GM19043 (cell line): ENCODE results near the gene PLLP.

Experiments
- ATAC-seq: cut with Tn5 transposase; IDR thresholded peaks from one replicate; pipeline ENCODE4 v1.9.1; 2021; ENCODE audit warnings: low read depth; ENCODE audit not compliant: unreplicated experiment

Gene PLLP, protein sequence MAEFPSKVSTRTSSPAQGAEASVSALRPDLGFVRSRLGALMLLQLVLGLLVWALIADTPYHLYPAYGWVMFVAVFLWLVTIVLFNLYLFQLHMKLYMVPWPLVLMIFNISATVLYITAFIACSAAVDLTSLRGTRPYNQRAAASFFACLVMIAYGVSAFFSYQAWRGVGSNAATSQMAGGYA

DNA sequence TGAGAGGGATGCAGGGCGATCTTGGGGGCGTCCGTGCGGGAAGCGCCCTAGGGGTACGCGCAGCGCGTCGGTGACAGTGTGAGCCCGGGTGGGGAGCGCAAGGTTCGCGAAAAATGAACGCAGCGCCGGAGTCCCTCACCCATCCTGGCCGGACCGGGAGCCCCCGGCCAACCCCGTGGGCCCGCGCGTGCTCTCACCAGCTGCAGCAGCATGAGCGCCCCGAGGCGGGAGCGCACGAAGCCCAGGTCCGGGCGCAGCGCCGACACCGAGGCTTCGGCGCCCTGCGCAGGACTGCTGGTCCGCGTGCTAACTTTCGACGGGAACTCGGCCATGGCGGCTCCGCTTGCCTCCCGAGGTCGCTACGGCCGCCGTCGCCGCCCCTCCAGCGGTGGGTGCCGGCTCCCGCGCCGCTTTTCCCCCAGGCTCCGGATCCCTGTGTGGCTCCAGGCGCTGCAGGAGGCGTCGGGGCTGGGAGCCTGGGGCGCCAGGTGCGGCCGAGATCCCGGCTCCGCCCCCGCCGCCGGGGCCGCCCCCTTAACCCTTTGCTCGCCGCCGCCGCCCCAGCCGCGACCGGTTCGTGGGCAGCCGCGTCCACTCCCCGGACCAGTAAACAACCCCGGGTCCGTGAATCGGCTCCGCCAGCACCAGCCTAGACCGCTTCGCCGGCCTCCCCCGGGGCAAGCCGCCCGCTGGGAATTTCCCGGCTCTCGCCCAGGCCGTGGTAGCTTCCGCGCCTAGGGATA, at the start of gene PLLP:
PLLP (minus strand) TSS at position 464 of the 743 bp plus-strand sequence; CDS start at position 332, 132 bp downstream.
- ATAC-seq = no peak

DNA sequence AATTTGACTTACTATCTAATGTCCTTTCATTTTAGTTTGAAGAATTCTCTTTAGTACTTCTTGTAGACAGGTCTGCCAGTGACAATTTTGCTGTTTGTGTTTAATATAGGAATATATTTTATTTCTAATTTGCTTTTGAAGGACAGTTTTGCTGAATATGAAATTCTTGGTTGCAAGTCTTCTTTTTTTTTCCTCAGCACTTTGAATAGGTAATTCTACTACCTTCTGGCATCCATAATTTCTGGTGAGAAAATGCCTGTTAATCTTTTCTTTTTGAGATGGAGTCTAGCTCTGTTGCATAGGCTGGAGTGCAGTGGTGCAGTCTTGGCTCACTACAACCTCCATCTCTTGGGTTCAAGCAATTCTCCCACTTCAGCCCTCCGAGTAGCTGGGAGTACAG, 48.9 kb upstream of the PLLP start:
- no peak for ATAC-seq

DNA sequence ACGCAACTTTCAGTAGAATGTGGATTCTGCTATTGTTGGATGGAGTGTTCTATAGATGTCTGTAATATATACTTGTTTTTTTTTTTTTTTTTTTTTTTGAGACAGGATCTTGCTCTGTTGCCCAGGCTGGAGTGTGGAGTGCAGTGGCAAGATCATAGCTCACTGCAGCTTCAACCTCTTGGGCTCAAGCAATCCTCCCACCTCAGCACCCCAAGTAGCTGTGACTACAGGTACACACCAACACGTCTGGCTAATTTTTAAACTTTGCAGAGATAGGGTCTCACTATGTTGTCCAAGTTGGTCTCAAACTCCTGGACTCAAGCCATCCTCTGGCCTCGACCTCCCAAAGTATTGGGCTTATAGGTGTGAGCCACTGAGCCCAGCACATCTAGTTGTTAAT, 46.9 kb upstream of the PLLP start:
- ATAC-seq = no peak

DNA sequence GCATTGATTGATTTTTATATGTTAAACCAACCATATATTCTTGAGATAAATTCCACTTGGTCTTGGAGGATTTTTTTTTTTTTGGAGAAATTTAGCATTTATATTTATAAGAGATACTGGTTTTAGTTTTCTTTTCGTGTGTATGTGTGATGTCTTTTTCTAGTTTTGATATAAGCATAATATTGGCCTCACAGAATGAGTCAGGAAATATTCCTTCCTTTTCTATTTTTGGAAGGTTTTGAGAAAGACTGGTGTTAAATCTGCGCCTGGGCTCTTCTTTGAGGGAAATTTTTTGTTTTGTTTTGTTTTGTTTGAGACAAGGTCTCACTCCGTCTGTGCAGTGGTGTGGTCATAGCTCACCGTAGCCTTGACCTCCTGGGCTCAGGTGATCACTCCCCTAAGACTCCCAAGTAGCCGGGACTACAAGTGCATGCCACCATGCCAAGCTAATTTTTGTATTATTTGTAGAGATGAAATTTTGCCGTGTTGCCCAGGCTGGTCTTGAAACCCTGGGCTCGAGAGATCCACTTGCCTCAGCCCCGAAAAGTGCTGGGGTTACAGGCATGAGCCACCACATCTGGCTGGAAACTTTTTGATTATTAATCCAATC, 45.4 kb upstream of the PLLP start:
- no peak for ATAC-seq

DNA sequence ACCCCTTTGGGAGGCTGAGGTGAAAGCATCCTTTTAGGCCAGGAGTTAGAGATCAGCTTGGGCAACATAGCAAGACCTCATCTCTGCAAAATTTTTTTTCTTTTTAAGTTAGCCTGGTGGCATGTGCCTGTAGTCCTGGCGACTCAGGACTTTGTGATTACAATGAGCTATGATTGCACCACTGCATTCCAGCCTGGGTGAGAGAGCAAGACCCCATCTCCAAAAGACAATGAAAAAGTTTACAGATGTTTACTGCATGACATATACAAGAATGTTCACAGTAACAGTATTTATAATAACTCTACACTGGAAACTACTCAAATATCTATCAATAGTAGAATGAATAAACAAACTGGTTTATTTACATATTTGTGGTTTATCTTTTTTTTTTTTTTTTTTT, 41.0 kb upstream of the PLLP start:
- ATAC-seq = no peak

DNA sequence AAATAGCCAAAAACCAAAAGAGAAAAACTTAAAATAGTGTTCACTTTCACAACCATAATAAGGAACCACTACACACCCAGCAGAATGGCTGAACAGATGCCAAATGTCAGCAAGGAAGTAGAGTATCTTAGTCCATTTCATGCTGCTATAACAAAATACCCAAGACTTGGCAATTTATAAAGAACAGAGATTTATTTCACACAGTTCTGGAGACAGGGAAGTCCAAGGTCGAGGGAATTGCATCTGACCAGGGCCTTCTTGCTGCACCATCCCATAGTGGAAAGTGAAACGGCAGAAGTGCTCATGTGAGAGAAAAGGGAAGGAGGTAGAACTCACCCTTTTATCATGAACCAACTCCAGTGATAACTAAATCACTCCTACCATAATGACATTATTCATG, 40.3 kb upstream of the PLLP start:
- ATAC-seq = no peak

DNA sequence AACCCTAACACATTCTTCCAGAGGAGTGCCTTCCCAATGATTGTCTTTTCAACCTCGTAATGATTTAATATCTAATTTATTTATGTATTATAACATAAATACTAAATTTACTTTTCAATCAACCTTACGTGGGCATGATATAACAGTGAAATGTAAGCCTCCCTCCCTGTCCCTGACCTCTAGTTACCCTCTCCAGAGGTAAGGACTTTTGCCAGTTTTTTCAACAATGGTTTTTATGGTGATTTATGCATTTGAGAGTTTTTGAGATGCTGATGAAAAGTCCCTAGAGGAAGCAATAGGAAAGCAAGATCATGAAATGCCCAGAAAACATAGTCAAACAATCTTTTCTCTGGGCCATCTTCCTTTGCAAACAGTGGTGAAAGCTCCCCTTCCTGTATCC, 35.2 kb upstream of the PLLP start:
- no peak for ATAC-seq

DNA sequence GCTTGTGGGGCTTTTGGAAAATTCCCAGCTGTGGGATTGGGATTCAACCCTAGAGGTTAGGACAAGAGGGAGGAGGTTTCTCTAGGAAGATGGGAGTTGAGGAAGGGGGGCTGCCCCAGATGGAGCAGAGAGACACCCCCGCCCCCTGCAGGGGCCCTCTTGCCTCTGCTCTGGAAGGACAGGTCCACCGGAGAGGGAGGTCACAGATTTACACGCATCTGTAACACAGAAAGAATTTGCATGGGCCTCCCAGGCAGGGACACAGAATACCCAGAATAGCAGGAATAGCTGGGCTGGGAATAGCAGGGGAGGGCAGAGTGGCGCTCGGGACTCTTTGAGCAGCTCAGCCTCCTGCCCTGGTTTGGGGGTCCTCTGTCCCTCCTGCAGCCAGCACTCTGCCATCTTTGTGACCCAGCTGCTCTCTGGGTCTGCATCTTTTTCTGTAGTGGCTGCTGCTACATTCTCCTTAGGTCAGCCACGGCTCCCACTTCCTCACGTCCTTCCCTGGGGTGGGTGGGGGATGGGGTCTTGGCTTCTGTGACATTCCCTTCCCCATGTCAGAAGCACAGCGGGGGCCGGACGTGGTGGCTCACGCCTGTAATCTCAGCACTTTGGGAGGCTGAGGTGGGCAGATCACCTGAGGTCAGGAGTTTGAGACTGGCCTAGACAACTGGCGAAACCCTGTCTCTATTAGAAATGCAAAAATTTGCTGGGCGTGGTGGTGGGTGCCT, 33.9 kb upstream of the PLLP start:
- ATAC-seq = no peak

DNA sequence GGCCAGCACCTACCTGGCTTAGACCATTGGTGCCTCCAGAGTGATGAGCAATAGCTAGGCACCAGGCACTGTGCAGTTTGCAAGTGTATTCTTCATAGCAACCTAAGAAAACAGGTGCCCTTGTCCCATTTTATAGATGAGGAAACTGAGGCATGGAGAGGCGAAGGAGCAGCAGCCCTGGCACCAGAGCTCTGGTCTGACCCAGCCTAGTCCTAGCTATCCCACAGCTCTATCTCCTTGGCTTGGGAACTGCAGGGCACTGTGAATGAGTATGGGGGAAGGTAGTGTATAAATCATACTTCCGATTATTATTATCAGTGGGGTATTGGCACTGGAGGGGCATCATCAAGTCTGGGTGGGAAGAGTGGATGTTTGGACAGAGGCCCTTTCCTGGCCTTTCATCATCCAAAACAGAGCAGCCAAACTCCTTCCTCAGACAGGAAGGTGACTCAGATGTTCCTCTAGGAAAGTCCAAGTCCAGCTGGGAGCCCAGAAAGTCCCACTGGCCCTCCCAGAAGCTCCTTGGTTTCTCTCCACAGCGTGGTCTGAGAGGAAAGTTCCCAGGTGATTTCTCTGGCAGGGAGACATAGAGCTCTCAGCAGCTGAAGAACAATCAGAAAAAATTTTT, 32.0 kb upstream of the PLLP start:
- ATAC-seq = no peak

DNA sequence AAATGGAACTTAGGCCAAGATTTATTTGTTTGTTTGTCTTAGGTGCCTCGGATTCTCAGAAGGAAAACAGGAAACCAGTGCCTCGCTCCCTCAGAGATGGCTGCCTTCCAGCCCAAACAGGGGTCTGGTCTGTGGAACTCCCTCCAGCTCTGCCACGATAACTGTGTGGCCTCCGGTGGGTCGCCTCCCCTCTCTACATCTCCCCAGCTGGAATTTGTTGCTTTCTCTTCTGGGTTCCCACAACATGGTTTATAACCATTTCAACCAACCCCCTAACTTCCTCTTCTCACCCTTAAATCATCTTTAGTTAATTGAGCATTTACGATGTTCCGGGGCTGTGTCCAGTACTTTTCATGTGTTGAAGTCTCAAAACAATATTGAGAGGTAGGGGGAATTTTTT, 30.9 kb upstream of the PLLP start:
- no peak for ATAC-seq

DNA sequence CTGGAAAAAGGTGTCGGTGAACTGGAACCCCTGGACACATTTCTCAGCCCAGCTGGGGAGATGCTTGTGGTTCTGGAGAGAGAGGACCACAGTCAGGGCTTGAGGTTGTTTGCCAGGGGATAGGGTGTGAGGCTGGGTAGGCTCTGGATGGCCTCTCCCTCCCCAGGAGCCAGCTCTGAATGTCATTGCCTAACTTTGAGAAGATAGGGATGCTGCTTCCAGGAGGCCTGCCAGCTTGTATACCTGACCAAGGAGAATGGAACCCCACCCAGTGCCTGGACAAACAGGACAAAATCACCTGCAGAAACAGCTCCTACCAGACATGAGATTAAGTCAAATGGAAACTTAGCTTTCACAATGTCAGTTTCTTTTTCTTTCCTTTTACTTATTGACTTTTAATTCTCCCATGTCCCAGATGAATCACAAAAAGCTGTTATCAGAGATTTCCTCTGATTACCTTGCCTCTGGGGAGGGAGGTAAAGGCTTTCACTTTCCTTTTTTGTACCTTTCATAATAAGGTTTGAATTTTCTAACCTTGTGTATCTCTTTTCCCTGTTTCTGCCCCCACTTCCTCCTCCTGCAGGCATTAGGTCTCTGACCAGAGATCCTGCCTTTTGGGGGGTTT, 29.8 kb upstream of the PLLP start:
- no peak for ATAC-seq

DNA sequence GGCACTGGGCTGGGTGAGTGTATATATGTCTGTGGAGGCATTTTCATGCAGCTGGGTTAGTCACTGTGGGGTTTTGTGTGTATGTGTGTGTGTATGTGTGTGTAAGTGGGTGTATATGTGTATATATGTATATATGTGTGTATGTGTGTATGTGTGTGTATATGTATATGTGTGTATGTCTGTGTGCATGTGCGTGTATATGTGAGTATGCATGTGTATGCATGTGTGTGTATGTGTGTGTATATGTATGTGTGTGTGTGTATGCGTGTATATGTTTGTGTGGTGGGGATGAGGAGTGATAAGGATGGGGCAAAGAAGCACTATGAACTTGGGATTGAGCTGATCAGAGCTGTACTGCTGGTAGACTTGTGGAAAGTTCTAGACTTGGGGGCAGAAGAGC, 29.0 kb upstream of the PLLP start:
- no peak for ATAC-seq

DNA sequence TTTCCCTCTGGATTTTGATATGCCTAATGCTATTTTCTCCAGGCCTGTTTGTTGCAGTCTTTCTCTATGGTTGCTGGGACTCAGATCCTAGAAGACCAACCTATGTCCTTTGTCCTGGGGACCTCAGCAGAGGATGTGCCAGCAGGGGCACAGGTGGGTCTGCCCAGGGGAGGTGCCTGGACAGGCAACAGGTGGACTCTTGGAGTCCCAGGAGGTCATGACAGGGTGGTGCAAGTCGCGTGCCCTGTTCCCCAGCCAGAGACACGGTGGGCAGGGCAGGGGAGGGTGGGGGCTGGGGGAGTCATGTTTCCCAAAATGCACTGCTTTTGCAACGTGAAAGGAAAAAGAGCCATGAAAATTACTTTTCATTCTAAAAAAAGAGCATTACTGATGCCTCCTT, 26.3 kb upstream of the PLLP start:
- ATAC-seq = no peak

DNA sequence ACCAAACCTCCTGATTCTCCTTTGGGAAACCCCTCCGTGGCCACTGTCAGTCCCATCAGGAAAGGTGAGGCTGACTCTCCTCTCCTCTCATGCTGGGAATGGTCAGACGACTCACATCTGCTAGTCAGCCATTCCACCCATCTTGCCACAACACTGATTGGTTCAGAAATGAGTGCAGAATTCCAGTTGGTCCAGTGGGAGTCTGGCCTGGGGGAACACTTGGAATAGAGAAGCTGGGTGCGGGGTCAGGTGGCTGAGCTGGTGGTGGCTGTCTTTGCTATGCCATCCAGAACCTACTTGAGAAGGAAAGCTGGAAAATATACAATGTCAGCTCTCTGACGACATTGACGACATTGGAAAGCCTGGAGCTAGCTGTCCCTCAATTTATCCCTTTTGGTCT, 23.6 kb upstream of the PLLP start:
- no peak for ATAC-seq

DNA sequence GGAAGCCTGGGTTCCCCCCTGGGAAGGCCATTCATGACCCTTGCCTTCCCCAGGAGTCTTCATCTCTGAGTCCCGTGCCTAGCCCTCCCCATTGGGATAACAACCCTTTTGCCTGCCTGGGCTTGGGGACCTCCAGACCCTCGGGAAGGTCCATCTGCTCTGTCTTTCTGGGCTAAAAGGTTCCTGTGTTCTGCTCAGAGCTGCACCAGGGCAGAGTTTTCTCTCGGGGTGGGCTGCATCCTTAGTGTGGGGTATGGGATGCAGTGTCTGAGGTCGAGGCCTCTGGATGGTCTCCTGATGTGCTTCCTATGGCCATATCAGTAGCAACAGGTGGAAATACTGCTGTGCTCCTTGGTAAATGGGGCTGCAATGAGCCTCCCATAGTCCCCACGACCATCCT, 22.9 kb upstream of the PLLP start:
- ATAC-seq = no peak

DNA sequence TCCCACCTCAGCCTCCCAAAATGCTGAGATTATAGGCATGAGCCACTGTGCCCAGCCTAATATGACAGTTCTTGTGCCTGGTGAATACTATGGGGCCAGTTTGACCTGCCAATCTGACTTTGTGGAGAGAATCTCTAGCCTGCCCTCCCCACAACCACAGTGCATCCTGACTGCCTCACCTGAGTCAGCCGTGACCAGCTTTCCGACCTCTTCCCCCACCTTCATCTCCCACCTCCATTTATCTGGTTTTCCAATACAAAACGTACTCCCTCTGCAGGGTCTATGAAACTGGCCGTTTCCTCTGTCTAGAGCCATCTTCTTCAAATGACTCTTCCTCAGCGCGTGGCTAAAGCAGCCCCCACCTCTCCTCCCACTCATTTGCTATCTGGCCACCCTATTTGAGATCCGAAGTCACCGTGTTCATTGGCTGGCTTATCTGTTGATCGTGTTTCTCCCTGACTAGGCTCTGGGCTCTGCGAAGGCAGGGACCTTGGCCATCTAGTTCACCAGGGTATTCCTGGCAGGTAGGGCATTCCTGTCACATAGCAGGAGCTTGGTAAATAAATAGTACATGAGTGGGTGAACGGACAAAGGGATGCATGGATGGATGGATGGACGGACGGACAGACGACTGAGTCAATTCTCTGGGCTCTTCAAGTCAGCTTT, 22.3 kb upstream of the PLLP start:
- ATAC-seq = no peak

DNA sequence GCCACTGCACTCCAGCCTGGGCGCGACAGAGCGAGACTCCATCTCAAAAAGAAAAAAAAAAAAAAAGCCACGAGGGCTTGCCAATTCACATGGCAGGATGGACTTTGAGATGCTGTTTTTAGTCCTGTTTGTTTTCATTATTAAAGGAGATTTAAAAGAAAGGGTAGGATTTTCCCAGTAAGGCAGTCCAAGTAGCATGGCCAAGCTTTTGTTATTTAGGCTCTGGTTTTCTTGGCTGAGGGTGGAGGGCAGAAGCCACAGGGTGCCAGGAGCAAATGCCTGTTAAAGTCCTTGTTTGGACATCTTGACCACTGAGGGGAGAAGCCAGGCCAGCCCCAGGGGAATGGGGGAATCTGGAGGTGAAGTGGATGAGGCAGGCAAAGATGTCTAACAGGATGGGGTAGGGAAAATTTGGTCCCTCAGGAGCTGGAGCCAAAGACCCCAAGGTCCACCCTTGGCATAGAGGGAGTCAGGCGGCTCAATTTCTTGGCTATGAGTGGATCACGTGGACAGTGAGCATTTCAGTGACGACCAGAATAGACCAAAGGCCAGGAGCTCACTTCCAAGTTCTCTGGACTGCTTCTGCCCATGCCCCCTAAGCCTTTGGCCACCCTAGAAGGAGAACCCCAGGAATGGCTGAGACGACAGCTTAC, 20.8 kb upstream of the PLLP start:
- no peak for ATAC-seq

DNA sequence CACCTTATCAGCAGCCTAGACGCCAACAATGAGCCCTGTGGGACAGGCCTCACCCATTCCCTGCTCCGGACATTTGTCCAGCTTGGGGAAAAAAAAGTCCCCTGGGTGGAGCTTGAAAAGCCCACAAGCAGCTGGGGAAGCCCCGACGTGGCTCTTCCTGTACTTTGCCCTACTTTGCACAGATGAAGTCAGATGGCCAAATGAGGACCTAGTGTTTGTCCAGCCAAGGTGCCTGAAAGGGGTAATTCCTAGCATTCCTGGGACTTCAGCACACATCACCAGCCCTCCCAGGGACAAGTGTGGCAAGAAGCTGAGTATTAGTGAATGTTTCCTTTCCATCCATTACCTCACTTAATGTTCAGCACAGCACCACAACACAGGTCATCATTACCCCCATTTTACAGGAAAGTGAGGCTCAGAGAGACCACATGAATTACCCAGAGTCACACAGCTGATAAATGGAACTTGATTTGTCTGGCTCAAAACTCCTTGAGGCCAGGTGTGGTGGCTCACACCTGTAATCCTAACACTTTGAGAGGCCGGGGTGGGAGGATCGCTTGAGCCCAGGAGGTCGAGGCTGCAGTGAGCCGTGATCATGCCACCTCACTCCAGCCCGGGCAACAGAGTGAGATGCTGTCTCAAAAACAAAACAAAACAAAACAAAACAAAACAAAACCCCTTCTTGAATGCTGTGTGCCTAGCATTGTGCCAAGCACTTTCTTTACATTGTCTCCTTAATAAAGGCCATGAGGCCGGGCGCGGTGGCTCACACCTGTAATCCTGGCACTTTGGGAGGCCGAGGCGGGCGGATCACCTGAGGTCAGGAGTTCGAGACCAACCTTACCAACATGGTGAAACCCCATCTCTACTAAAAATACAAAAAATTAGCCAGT, 19.9 kb upstream of the PLLP start:
- no peak for ATAC-seq

DNA sequence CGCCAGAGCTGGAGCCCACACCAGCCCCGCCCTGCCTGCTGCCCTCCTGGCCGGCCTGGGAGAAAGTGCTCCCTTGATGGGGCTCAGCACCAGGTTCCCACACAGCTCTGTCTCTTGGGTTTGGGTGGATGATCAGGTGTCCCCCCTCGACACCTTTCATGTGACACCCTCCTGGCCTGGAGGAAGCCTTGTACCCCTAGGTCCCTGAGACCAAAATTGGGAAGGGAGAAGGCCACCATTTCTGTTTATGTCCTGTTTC, 19.4 kb upstream of the PLLP start:
- ATAC-seq = no peak
